ENCODE results near the gene EVX2.

The EVX2 gene

DNA sequence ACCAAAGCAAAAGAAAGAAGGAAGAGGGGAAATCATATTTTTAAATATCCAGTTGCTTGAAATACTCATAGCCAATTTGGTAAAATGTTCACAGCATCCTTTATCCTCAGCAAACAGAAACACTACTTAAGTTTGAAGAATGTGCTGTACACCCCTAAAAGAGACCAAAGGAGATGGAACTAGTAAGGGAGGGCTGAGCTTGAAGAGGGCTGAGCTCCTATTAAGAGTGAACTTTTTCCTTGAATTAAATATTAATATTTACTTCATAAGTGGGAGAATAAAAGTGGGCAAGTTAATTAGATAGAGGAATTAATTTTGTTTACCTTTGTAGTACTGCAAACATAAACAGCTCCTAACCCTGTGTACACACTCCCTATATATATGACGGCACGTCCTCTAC is 7.0 kb downstream of the EVX2 start:
- no peaks in the 10 kb centered on the region for H3K9me3 ChIP-seq (ENCODE audit: control insufficient read depth, insufficient read depth, low read length)
- H3K9ac ChIP-seq (ENCODE audit: low read depth, low read length) = no peak overlapping the region
- H3K4me1 ChIP-seq (ENCODE audit: control insufficient read depth, insufficient read depth, low read length) = 0 out of 2 replicates have a peak, but pooled peaks cover 3% of the 10 kb centered on the region
- no peak overlapping the region for H3K27ac ChIP-seq (ENCODE audit: low read depth, low read length)
- no peak overlapping the region for H3K4me3 ChIP-seq (ENCODE audit: low read depth, low read length)
- peaks cover 98% of the 10 kb centered on the region for H3K27me3 ChIP-seq (ENCODE audit: control insufficient read depth, insufficient read depth, low read length)
- no peaks in the 10 kb centered on the region for H3K36me3 ChIP-seq (ENCODE audit: control insufficient read depth, insufficient read depth, low read length)

DNA sequence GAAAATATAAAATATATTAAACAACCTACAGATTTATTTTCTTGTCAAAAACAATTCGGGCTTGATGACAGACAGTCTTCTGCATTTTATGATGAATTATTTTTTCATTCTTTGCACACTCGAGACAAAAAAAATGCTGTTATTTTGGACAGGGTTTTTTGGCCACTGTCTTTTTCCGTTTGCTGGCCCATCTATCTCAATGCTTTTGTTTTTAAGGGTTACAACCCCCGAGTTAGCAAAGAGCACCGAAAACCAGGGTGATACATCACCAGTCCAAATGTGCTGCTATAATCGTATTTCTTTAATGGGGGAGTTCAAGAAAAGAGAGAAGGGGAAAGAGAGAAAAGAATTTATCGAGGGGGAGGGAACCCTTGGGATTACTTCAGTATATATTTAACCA is 7.7 kb downstream of the EVX2 start:
- H3K36me3 ChIP-seq (ENCODE audit: control insufficient read depth, insufficient read depth, low read length) = no peaks in the 10 kb centered on the region
- H3K27me3 ChIP-seq (ENCODE audit: control insufficient read depth, insufficient read depth, low read length) = peaks cover 98% of the 10 kb centered on the region
- H3K27ac ChIP-seq (ENCODE audit: low read depth, low read length) = no peak overlapping the region
- H3K4me3 ChIP-seq (ENCODE audit: low read depth, low read length) = no peak overlapping the region
- no peak overlapping the region for H3K9ac ChIP-seq (ENCODE audit: low read depth, low read length)
- 0 out of 2 replicates have a peak, but pooled peaks cover 3% of the 10 kb centered on the region for H3K4me1 ChIP-seq (ENCODE audit: control insufficient read depth, insufficient read depth, low read length)
- no peaks in the 10 kb centered on the region for H3K9me3 ChIP-seq (ENCODE audit: control insufficient read depth, insufficient read depth, low read length)

DNA sequence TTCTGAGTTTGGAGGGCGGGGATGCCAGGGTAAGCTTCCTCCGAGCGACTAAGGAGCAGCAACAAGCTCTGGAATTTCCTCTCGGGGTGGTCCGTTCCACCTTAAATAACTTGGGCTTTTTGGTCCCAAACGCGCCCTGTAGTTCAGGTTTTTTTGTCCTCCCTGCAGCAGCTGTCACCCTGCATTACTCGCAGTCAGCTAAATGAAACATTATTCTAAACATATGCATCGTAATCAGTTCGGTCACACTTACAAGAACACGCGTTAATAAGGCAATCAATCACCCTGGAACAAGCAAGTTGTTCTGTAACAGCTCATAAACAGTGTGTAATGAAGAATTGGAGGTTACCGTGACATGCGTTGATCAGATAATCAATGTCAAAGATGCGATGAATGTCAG is 8.3 kb downstream of the EVX2 start:
- Histone ChIP-seq H3K36me3 (ENCODE audit: control insufficient read depth, insufficient read depth, low read length) (no peaks in the 10 kb centered on the region), H3K9ac (ENCODE audit: low read depth, low read length) (no peak overlapping the region), H3K9me3 (ENCODE audit: control insufficient read depth, insufficient read depth, low read length) (no peaks in the 10 kb centered on the region), H3K4me3 (ENCODE audit: low read depth, low read length) (peak overlapping the region; percentile 39; the same call in 1 of the 2 replicates), H3K27ac (ENCODE audit: low read depth, low read length) (no peak overlapping the region), H3K4me1 (ENCODE audit: control insufficient read depth, insufficient read depth, low read length) (0 out of 2 replicates have a peak, but pooled peaks cover 3% of the 10 kb centered on the region), H3K27me3 (ENCODE audit: control insufficient read depth, insufficient read depth, low read length) (peaks cover 98% of the 10 kb centered on the region)

- H3K36me3 ChIP-seq (ENCODE audit: control insufficient read depth, insufficient read depth, low read length) = no peaks in the 10 kb centered on the region
- no peak overlapping the region for H3K27ac ChIP-seq (ENCODE audit: low read depth, low read length)
- H3K27me3 ChIP-seq (ENCODE audit: control insufficient read depth, insufficient read depth, low read length) = peaks cover 100% of the 10 kb centered on the region
- 0 out of 2 replicates have a peak, but pooled peaks cover 3% of the 10 kb centered on the region for H3K4me1 ChIP-seq (ENCODE audit: control insufficient read depth, insufficient read depth, low read length)
- no peaks in the 10 kb centered on the region for H3K9me3 ChIP-seq (ENCODE audit: control insufficient read depth, insufficient read depth, low read length)
- H3K9ac ChIP-seq (ENCODE audit: low read depth, low read length) = no peak overlapping the region
- no peak overlapping the region for H3K4me3 ChIP-seq (ENCODE audit: low read depth, low read length)
Observed at GRCh38 chr2:176074919-176075425, 8.8 kb downstream of the EVX2 start.

DNA sequence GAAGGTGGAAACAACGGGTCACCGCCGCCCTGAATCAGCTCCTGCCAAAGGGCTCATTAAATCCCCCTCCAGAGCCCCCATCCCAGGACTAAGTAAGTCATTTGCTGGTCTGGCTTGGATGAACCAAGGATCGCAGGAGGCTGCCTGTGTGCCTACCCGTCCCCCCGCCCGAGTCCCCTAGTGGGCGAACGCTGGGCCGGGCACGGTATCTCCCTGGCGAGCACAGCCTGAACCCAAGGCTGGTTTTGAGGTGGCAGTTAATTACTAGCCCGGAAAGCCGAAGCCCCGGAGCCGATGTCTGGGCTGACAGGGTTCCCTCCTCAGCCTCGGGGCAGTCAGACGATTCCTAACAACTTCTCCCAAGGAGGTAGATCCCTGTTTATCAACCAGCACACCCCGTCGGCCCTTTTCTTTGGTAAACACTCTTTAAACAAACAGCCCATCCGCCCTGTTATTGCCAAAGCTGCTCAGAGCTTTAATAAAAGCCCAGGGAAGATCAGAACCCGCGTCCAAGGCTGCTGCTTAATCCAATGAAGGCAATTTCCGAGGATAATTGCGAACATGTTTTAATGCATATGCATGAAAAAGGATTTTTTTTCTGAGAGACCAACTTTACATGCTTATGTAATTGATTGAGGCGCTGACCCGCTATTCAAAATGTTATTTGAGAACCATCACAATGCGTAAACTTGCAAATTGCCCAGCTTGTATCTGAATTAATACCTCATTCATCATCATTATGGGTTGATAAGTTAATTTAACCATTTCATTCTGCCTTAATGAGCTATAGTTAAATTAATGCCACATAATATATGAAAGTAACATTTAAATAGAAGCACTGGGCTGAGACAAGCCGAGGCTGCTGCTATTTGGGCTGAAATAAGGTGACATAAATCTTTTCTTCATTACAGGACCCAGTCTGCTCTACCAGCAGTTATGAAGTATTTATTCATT is 10.5 kb downstream of the EVX2 start:
- peaks cover 7% of the 10 kb centered on the region; the same call in 1 of the 2 replicates for H3K4me1 ChIP-seq (ENCODE audit: control insufficient read depth, insufficient read depth, low read length)
- H3K36me3 ChIP-seq (ENCODE audit: control insufficient read depth, insufficient read depth, low read length) = no peaks in the 10 kb centered on the region
- H3K4me3 ChIP-seq (ENCODE audit: low read depth, low read length) = no peak overlapping the region
- no peak overlapping the region for H3K9ac ChIP-seq (ENCODE audit: low read depth, low read length)
- H3K27ac ChIP-seq (ENCODE audit: low read depth, low read length) = no peak overlapping the region
- no peaks in the 10 kb centered on the region for H3K9me3 ChIP-seq (ENCODE audit: control insufficient read depth, insufficient read depth, low read length)
- H3K27me3 ChIP-seq (ENCODE audit: control insufficient read depth, insufficient read depth, low read length) = peaks cover 100% of the 10 kb centered on the region

DNA sequence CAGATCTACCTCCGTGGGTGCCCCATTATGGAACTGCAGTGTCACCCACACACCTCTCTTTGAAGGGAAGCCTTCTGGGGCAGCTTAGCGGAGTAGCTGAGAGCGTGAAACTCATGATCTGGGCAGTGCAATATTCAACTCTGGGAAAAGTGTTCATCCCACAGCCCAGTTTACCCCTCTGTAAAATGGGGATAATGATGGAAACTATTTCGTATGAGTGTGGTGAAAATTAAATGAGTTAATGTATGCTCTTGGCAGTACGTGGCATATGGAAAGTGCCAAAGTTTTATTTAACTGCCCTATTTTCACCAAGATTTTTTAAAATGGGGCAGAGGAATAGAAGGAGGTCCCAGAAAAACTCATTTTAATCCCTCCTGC is 11.5 kb downstream of the EVX2 start:
- H3K9ac ChIP-seq (ENCODE audit: low read depth, low read length) = no peak overlapping the region
- no peak overlapping the region for H3K4me3 ChIP-seq (ENCODE audit: low read depth, low read length)
- H3K4me1 ChIP-seq (ENCODE audit: control insufficient read depth, insufficient read depth, low read length) = peaks cover 11% of the 10 kb centered on the region; the same call in 1 of the 2 replicates
- no peaks in the 10 kb centered on the region for H3K36me3 ChIP-seq (ENCODE audit: control insufficient read depth, insufficient read depth, low read length)
- peaks cover 100% of the 10 kb centered on the region for H3K27me3 ChIP-seq (ENCODE audit: control insufficient read depth, insufficient read depth, low read length)
- H3K27ac ChIP-seq (ENCODE audit: low read depth, low read length) = no peak overlapping the region
- H3K9me3 ChIP-seq (ENCODE audit: control insufficient read depth, insufficient read depth, low read length) = no peaks in the 10 kb centered on the region

DNA sequence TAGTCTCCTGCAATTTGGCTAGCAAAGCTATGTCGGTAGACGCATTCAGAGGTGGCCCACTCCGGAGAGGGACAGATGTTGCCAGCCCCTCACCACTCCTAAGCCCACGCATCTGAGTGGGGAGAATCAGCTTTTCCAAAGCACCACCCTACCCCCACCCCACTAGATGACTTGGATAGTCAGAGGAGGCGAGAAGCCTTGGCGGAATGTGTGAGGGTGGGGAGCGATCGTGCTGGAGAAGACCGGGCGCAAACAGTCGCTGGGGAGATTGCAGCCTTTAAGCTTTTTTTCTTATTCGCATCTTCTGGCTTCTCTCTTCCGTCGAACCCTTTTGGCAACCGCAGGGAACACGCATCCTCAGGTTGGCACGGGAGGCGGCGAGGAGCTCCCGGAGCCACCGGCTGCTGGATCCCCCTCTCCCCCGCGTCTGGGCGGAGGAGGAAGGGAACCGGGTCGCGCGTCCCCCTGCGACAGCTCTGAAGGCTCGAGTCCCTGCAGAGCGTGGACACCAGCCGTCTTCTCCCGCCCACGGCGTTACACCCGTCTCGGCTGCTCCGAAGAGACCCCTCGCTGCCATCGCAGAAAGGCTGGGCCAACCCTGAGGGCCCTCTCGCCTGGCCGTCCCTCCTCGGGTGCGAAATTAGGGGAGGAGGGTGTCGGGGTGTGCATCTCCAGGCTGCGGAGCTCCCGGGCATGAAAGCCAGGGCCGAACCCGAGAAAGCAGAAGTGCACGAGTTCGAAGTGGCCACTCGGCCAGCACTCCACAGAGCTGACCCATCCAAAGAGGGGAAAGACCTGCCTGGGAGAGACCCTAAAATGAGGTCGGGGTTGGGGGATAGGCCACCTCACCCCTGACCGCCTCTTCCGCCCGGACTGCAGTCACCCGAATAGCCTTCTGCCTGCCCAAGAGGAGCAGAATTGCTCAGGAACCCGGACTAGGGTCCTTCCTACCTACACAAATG is 12.2 kb downstream of the EVX2 start:
- Histone ChIP-seq H3K4me3 (ENCODE audit: low read depth, low read length) (no peak overlapping the region), H3K9me3 (ENCODE audit: control insufficient read depth, insufficient read depth, low read length) (no peaks in the 10 kb centered on the region), H3K27ac (ENCODE audit: low read depth, low read length) (no peak overlapping the region), H3K27me3 (ENCODE audit: control insufficient read depth, insufficient read depth, low read length) (peaks cover 100% of the 10 kb centered on the region), H3K4me1 (ENCODE audit: control insufficient read depth, insufficient read depth, low read length) (peaks cover 13% of the 10 kb centered on the region; the same call in 1 of the 2 replicates), H3K9ac (ENCODE audit: low read depth, low read length) (no peak overlapping the region), H3K36me3 (ENCODE audit: control insufficient read depth, insufficient read depth, low read length) (no peaks in the 10 kb centered on the region)

GRCh38 chr2:176068419-176068832 is 15.3 kb downstream of the EVX2 start:
- Histone ChIP-seq H3K9me3 (ENCODE audit: control insufficient read depth, insufficient read depth, low read length) (no peaks in the 10 kb centered on the region), H3K27me3 (ENCODE audit: control insufficient read depth, insufficient read depth, low read length) (peaks cover 100% of the 10 kb centered on the region), H3K4me1 (ENCODE audit: control insufficient read depth, insufficient read depth, low read length) (peaks cover 10% of the 10 kb centered on the region; the same call in 1 of the 2 replicates), H3K36me3 (ENCODE audit: control insufficient read depth, insufficient read depth, low read length) (no peaks in the 10 kb centered on the region), H3K27ac (ENCODE audit: low read depth, low read length) (no peak overlapping the region), H3K9ac (ENCODE audit: low read depth, low read length) (no peak overlapping the region), H3K4me3 (ENCODE audit: low read depth, low read length) (no peak overlapping the region; the same call in 1 of the 2 replicates)

DNA sequence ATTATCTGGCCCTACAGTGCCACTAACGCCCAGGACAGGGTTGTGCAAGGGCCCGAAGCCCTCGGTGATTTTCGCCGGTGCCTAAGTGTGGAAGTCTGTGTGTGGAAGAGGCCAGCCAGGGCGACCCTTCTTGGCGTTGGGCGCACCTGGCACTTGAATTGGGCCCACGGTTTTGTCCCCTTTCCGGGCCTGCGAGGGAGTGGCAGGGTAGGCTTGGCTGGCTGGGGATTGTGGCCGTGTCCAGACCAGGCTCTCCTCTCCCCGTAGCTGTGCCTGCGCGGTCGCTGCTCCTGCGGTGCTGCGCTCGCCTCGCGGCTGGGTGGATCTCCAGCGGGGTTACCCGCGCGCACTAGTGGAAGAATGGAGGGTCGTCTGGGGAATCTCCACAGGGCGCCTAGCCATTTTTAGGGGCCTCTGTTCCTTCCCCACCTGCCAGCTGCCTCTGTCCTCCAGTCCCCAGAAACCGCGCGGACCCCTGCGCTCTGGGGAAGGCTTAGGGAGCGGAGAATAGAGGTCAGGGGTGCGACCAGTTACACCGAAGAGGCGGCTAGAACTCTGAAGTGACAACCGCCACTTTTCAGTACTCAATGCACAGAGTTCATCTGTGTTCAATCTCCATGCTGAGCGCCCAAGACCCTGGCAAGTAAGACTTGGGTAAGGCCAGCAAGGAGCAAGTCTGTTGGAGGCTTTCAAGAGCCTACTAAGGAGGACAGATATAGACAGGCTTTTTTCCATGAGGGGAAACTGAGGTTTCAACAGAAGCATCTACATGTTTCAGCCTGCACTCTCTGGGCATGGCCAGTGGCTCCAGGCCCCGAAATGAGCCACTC is 16.0 kb downstream of the EVX2 start:
- peaks cover 100% of the 10 kb centered on the region for H3K27me3 ChIP-seq (ENCODE audit: control insufficient read depth, insufficient read depth, low read length)
- no peak overlapping the region; the same call in 1 of the 2 replicates for H3K4me3 ChIP-seq (ENCODE audit: low read depth, low read length)
- no peak overlapping the region for H3K9ac ChIP-seq (ENCODE audit: low read depth, low read length)

More for the DNA sequence above, 16.0 kb downstream of the EVX2 start:
- Histone ChIP-seq H3K36me3 (ENCODE audit: control insufficient read depth, insufficient read depth, low read length) (no peaks in the 10 kb centered on the region), H3K9me3 (ENCODE audit: control insufficient read depth, insufficient read depth, low read length) (no peaks in the 10 kb centered on the region), H3K27ac (ENCODE audit: low read depth, low read length) (no peak overlapping the region), H3K4me1 (ENCODE audit: control insufficient read depth, insufficient read depth, low read length) (peaks cover 10% of the 10 kb centered on the region; the same call in 1 of the 2 replicates)
